Neural cell (in vitro differentiated cells): ENCODE data around the gene CTTN. TPM values are rescaled to one million over a fixed set of nuclear protein-coding genes. Genes with fewer than 3 reads are reported as not detected.

Experiments used
- H2AFZ ChIP-seq: fragments of 200-600, 300-800 bp; sonication (generic), shearing (Covaris generic); 2 replicates; pipeline ENCODE4 v1.6.0; 2014; ENCODE audit warnings: low read depth, mild to moderate bottlenecking, antibody characterized with exemption, low read length, moderate library complexity
- H3F3A ChIP-seq: fragments of 200-600 bp; shearing (Covaris generic); 2 replicates; pipeline ENCODE4 v1.6.1; 2016; ENCODE audit warnings: mild to moderate bottlenecking, moderate library complexity, mixed read lengths, antibody characterized with exemption, low read length; ENCODE audit not compliant: insufficient read depth, poor library complexity, severe bottlenecking
- H3K27ac ChIP-seq: fragments of 200-600, 300-800 bp; sonication (generic), shearing (Covaris generic); 2 replicates; pipeline ENCODE4 v1.5.1; 2014; ENCODE audit warnings: mild to moderate bottlenecking, low read length, moderate library complexity
- H3K27me3 ChIP-seq: fragments of 300-800, 200-600 bp; sonication (generic), shearing (Covaris generic); 2 replicates; pipeline ENCODE4 v1.6.0; 2014; ENCODE audit warnings: mild to moderate bottlenecking, low read depth, low read length, moderate library complexity; ENCODE audit not compliant: insufficient read depth
- H3K36me3 ChIP-seq: fragments of 300-800, 200-600 bp; sonication (generic), shearing (Covaris generic); 2 replicates; pipeline ENCODE4 v1.5.1; 2014; ENCODE audit warnings: mild to moderate bottlenecking, antibody characterized with exemption, low read length, moderate library complexity; ENCODE audit not compliant: insufficient read depth
- H3K4me2 ChIP-seq: fragments of 300-800, 200-600 bp; sonication (generic), shearing (Covaris generic); 2 replicates; pipeline ENCODE4 v1.6.0; 2014; ENCODE audit warnings: mild to moderate bottlenecking, low read length
- H3K4me3 ChIP-seq: fragments of 300-800, 200-600 bp; sonication (generic), shearing (Covaris generic); 2 replicates; pipeline ENCODE4 v1.5.1; 2014; ENCODE audit warnings: mild to moderate bottlenecking, low read length, moderate library complexity
- H3K79me2 ChIP-seq: fragments of 200-600 bp; shearing (Covaris generic); replicated peaks from 2 replicates; pipeline ENCODE4 v1.6.0; 2014; ENCODE audit warnings: mild to moderate bottlenecking, low read length, moderate library complexity; ENCODE audit not compliant: insufficient read depth
- H3K9ac ChIP-seq: fragments of 300-800, 200-600 bp; sonication (generic), shearing (Covaris generic); 2 replicates; pipeline ENCODE4 v1.6.1; 2016; ENCODE audit warnings: mild to moderate bottlenecking, low read length, mixed read lengths
- H3K9me2 ChIP-seq: fragments of 200-600 bp; shearing (Covaris generic); 2 replicates; pipeline ENCODE4 v1.6.1; 2016; ENCODE audit warnings: mild to moderate bottlenecking, low read length, mixed read lengths; ENCODE audit not compliant: insufficient read depth
- H3K9me3 ChIP-seq: fragments of 200-600, 300-800 bp; sonication (generic), shearing (Covaris generic); 2 replicates; pipeline ENCODE4 v1.6.1; 2016; ENCODE audit warnings: mild to moderate bottlenecking, mixed run types, low read length, moderate library complexity, mixed read lengths
- H4K20me1 ChIP-seq: fragments of 200-600 bp; shearing (Covaris generic); 2 replicates; pipeline ENCODE4 v1.6.1; 2016; ENCODE audit warnings: mild to moderate bottlenecking, mixed run types; ENCODE audit not compliant: insufficient read depth
- CTCF ChIP-seq: fragments of 450-650 bp; IDR thresholded peaks from 2 replicates; pipeline ENCODE4 v1.5.1; 2014; ENCODE audit warnings: antibody characterized with exemption, mild to moderate bottlenecking, moderate library complexity; ENCODE audit not compliant: poor library complexity, severe bottlenecking
- EP300 ChIP-seq: fragments of 450-650 bp; conservative IDR thresholded peaks from 2 replicates; pipeline ENCODE4 v1.6.1; 2014; ENCODE audit warnings: antibody characterized with exemption, mild to moderate bottlenecking, moderate library complexity; ENCODE audit not compliant: poor library complexity, severe bottlenecking
- EZH2 ChIP-seq: fragments of 200-600, 300-800 bp; shearing (Covaris generic), sonication (generic); IDR thresholded peaks from 2 replicates; pipeline ENCODE4 v1.6.1; 2014; ENCODE audit warnings: antibody characterized with exemption, low read length, borderline replicate concordance, mild to moderate bottlenecking; ENCODE audit not compliant: insufficient read depth, poor library complexity, severe bottlenecking
- MXI1 ChIP-seq: fragments of 450-650 bp; conservative IDR thresholded peaks from 2 replicates; pipeline ENCODE4 v1.6.1; 2014; ENCODE audit warnings: antibody characterized with exemption, mild to moderate bottlenecking; ENCODE audit not compliant: poor library complexity, severe bottlenecking
- POLR2AphosphoS5 ChIP-seq: IDR thresholded peaks from 2 replicates; pipeline ENCODE4 v1.6.1; 2012
- RAD21 ChIP-seq: fragments of 450-650 bp; conservative IDR thresholded peaks from 2 replicates; pipeline ENCODE4 v1.6.1; 2014; ENCODE audit warnings: antibody characterized with exemption, mild to moderate bottlenecking, moderate library complexity
- REST ChIP-seq: IDR thresholded peaks from 2 replicates; pipeline ENCODE4 v1.6.1; 2012; ENCODE audit warnings: borderline replicate concordance
- SMC3 ChIP-seq: fragments of 450-650 bp; conservative IDR thresholded peaks from 2 replicates; pipeline ENCODE4 v1.6.1; 2014; ENCODE audit warnings: antibody characterized with exemption, mild to moderate bottlenecking, moderate library complexity; ENCODE audit not compliant: poor library complexity
- TAF1 ChIP-seq: IDR thresholded peaks from 2 replicates; pipeline ENCODE4 v1.6.1; 2012; ENCODE audit warnings: low read depth
- polyA plus RNA-seq: library from polyadenylated mRNA; depleted of rRNA; stranded (reverse); fragments of >200 nt; gene quantifications from 2 replicates; pipeline ENCODE4 v1.2.3, GENCODE V29; 2014

The CTTN gene
- polyA plus RNA-seq, 1 donor from 2014 or later, result 220 TPM

- Histone ChIP-seq H3K9me3 (no peaks in the 10 kb centered on the region), H3F3A (no peaks in the 10 kb centered on the region), H4K20me1 (no peaks in the 10 kb centered on the region), H2AFZ (no peak overlapping the region), H3K79me2 (no peaks in the 10 kb centered on the region), H3K27ac (peak overlapping the region; percentile 68), H3K4me2 (peak overlapping the region; percentile 72), H3K27me3 (no peaks in the 10 kb centered on the region), H3K4me3 (peak overlapping the region; percentile 49), H3K36me3 (no peaks in the 10 kb centered on the region), H3K9me2 (no peaks in the 10 kb centered on the region), H3K9ac (peak overlapping the region; percentile 49)
- peak; percentile 34 for TF ChIP-seq MXI1
- TF ChIP-seq POLR2AphosphoS5, result peak; percentile 49
- no peak for TF ChIP-seq SMC3
- peak; percentile 42 for TF ChIP-seq RAD21
- TF ChIP-seq EP300, result peak; percentile 58
- no peak for TF ChIP-seq CTCF
Observed at GRCh38 chr11:70477609-70478008, 79.3 kb downstream of the CTTN start.

- H3K27me3 ChIP-seq, result no peaks in the 10 kb centered on the region
- H2AFZ ChIP-seq, result no peak overlapping the region
- peak overlapping the region; percentile 49 for H3K9ac ChIP-seq
- no peaks in the 10 kb centered on the region for H3K36me3 ChIP-seq
- TF ChIP-seq EP300 (no peak), SMC3 (no peak), TAF1 (no peak), CTCF (no peak), EZH2 (no peak), RAD21 (no peak), POLR2AphosphoS5 (no peak), MXI1 (no peak), REST (no peak)
- H3K4me3 ChIP-seq, result peak overlapping the region; percentile 49
- peak overlapping the region; percentile 68 for H3K27ac ChIP-seq
- no peaks in the 10 kb centered on the region for H3K79me2 ChIP-seq
- H3F3A ChIP-seq, result no peaks in the 10 kb centered on the region
- no peaks in the 10 kb centered on the region for H3K9me3 ChIP-seq
- H3K9me2 ChIP-seq, result no peaks in the 10 kb centered on the region
- peak overlapping the region; percentile 72 for H3K4me2 ChIP-seq
- H4K20me1 ChIP-seq, result no peaks in the 10 kb centered on the region
Observed at GRCh38 chr11:70478166-70478890, 80.0 kb downstream of the CTTN start.
